Measurements from ENCODE around the gene CCDC85C.

- TF ChIP-seq EZH2 (IDR thresholded peaks at IDR 0.05), result no peak
- no peak for TF ChIP-seq POLR2AphosphoS5 (IDR thresholded peaks at IDR 0.05; ENCODE audit: borderline replicate concordance, low read depth, low read length)
- TF ChIP-seq FOXP2 (optimal IDR thresholded peaks at IDR 0.05; ENCODE audit: control extremely low read depth, extremely low read length, insufficient read depth), result no peak
Observed at GRCh38 chr14:99451234-99451633, 152.8 kb downstream of the CCDC85C start.

All from SK-N-MC (cell line).